ENCODE measurements around the gene ADGRV1. TPM values are rescaled to one million over a fixed set of nuclear protein-coding genes. Genes with fewer than 3 reads are reported as not detected.

Gene ADGRV1
- total RNA-seq, 1 experiment from 2014 or later, result 64.8 TPM

DNA sequence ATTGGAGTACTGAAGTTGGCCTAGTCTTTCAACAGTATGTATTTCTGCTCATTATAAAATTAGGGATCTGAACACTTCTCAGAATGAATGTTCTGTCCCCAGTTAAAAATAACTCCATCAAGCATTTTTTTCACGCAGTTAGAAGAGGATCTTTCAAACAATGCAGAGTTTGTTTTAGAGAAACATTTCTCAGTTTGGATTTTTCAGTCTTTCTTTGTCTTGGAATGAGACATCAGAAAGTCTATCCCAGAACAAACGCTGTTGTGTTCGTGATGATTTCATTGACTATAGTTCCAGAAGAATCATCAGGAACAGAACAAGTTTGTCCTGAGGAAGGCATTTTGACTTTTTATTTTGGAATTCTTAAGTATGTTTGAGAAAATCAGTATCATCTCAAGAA, 605.8 kb downstream of the ADGRV1 start:
- Histone ChIP-seq H3K23me2 (ENCODE audit: insufficient read length, low read depth, low read length, poor library complexity, severe bottlenecking) (no peaks in the 10 kb centered on the region), H2BK120ac (ENCODE audit: low read depth, low read length, poor library complexity, severe bottlenecking) (no peak overlapping the region), H2AFZ (ENCODE audit: low read length) (no peak overlapping the region), H3K4ac (ENCODE audit: low read depth, low read length) (no peak overlapping the region), H3T11ph (ENCODE audit: low read length) (no peak overlapping the region), H3K79me1 (ENCODE audit: insufficient read depth, low read depth, low read length, poor library complexity, severe bottlenecking) (no peaks in the 10 kb centered on the region), H2BK12ac (ENCODE audit: insufficient read length, low read depth, low read length) (no peak overlapping the region), H3K14ac (ENCODE audit: insufficient read depth, low read length) (no peak overlapping the region), H3K9me3 (ENCODE audit: control insufficient read depth, low read depth, low read length) (no peaks in the 10 kb centered on the region), H4K5ac (ENCODE audit: insufficient read length, low read depth, low read length) (no peak overlapping the region), H2BK5ac (ENCODE audit: insufficient read length, low read length) (no peak overlapping the region), H3K27me3 (ENCODE audit: insufficient read depth, low read length) (no peaks in the 10 kb centered on the region), H4K20me1 (ENCODE audit: control insufficient read depth, insufficient read depth, insufficient read length) (no peaks in the 10 kb centered on the region), H2BK15ac (ENCODE audit: low read depth, low read length) (no peak overlapping the region), H4K91ac (ENCODE audit: insufficient read length, low read depth, low read length) (no peak overlapping the region), H3K18ac (ENCODE audit: insufficient read length, low read depth, low read length) (no peak overlapping the region), H3K23ac (ENCODE audit: insufficient read length, low read depth, low read length) (no peak overlapping the region), H3K4me1 (ENCODE audit: insufficient read depth, low read length) (peaks cover 5% of the 10 kb centered on the region; the same call in 1 of the 2 replicates), H4K8ac (replicated peaks; ENCODE audit: insufficient read length, low read depth, low read length) (no peak overlapping the region), H3K56ac (ENCODE audit: insufficient read length, low read depth, low read length) (no peak overlapping the region), H2AK5ac (ENCODE audit: insufficient read length, low read length) (no peak overlapping the region), H3K27ac (ENCODE audit: insufficient read length, low read depth, low read length) (no peak overlapping the region), H3K79me2 (ENCODE audit: insufficient read depth, low read length) (no peaks in the 10 kb centered on the region), H3K9ac (ENCODE audit: extremely low read depth, insufficient read length, low read length) (no peak overlapping the region), H3K4me2 (ENCODE audit: insufficient read depth, insufficient read length, low read length) (no peak overlapping the region), H2BK20ac (ENCODE audit: low read depth, low read length, poor library complexity, severe bottlenecking) (no peak overlapping the region)
- Mint-ChIP-seq H3K9me3 (no peaks in the 10 kb centered on the region), H3K27me3 (ENCODE audit: low read depth) (no peaks in the 10 kb centered on the region), H3K4me1 (peaks cover 2 to 3% of the 10 kb centered on the region in 2 experiments; a peak in 1 of 4 replicates), H3K36me3 (ENCODE audit: insufficient read depth in 1 of 3, low read depth in 3 of 3) (peaks cover 0 to 8% (median 2%) of the 10 kb centered on the region in 3 experiments; a peak in 3 of 7 replicates), H3K4me3 (no peak overlapping the region), H3K27ac (0 out of 7 replicates have a peak overlapping the region, but pooled peaks of 1 of the 3 experiments have one; percentile 27)
- DNase-seq, result no peak
- WGBS (ENCODE audit: extremely low coverage, insufficient read length, low lambda C conversion rate), result no CpG with 5 or more reads among the region's 3 CpGs
- TF ChIP-seq, protein P1, sequence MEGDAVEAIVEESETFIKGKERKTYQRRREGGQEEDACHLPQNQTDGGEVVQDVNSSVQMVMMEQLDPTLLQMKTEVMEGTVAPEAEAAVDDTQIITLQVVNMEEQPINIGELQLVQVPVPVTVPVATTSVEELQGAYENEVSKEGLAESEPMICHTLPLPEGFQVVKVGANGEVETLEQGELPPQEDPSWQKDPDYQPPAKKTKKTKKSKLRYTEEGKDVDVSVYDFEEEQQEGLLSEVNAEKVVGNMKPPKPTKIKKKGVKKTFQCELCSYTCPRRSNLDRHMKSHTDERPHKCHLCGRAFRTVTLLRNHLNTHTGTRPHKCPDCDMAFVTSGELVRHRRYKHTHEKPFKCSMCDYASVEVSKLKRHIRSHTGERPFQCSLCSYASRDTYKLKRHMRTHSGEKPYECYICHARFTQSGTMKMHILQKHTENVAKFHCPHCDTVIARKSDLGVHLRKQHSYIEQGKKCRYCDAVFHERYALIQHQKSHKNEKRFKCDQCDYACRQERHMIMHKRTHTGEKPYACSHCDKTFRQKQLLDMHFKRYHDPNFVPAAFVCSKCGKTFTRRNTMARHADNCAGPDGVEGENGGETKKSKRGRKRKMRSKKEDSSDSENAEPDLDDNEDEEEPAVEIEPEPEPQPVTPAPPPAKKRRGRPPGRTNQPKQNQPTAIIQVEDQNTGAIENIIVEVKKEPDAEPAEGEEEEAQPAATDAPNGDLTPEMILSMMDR (conservative IDR thresholded peaks at IDR 0.05), result no peak

All from H9 (cell line).